DND-41 (cell line): ENCODE results near the gene SEBOX.
A peak's percentile ranks its signal among the peaks of the same experiment; 100 is the strongest.

Source experiments
- ATAC-seq: fragments of 200-7000 bp; cut with Tn5 transposase; 3 replicates; pipeline ENCODE4 v1.9.1; 2021; ENCODE audit warnings: low read depth; ENCODE audit not compliant: insufficient read depth
- DNase-seq: peaks from one replicate; pipeline ENCODE4 v3.0.0-alpha.2; 2020
- H2AFZ ChIP-seq: 2 replicates; pipeline ENCODE4 v1.6.0; 2012; ENCODE audit warnings: low read depth, low read length
- H3K27ac ChIP-seq: 2 replicates; pipeline ENCODE4 v1.5.1; 2012; ENCODE audit warnings: low read length, inconsistent platforms
- H3K27me3 ChIP-seq: fragments of 200-600 bp; sonication (generic); 2 replicates; pipeline ENCODE4 v1.6.0; 2012; ENCODE audit warnings: low read length, mild to moderate bottlenecking, inconsistent platforms; ENCODE audit not compliant: insufficient read depth, poor library complexity
- H3K36me3 ChIP-seq: 2 replicates; pipeline ENCODE4 v1.5.1; 2012; ENCODE audit warnings: low read length, inconsistent platforms; ENCODE audit not compliant: insufficient read depth
- H3K4me1 ChIP-seq: 2 replicates; pipeline ENCODE4 v1.5.1; 2012; ENCODE audit warnings: mild to moderate bottlenecking, low read length; ENCODE audit not compliant: insufficient read depth
- H3K4me2 ChIP-seq: 2 replicates; pipeline ENCODE4 v1.6.0; 2012; ENCODE audit warnings: mild to moderate bottlenecking, moderate library complexity, low read length, inconsistent platforms; ENCODE audit not compliant: insufficient read depth
- H3K4me3 ChIP-seq, 2 experiments: fragments of 200-600 bp in 1 of 2; shearing (Covaris generic) in 1 of 2; 2 replicates each; pipeline ENCODE4 v1.5.1; 2012 to 2016; ENCODE audit warnings: inconsistent platforms in 2 of 2, low read length in 2 of 2, mild to moderate bottlenecking in 2 of 2, low read depth in 1 of 2, moderate library complexity in 1 of 2
- H3K79me2 ChIP-seq: 2 replicates; pipeline ENCODE4 v1.6.0; 2012; ENCODE audit warnings: low read length, inconsistent platforms; ENCODE audit not compliant: insufficient read depth
- H3K9ac ChIP-seq: 2 replicates; pipeline ENCODE4 v1.6.0; 2012; ENCODE audit warnings: low read depth, mild to moderate bottlenecking, inconsistent platforms, low read length, moderate library complexity
- H3K9me3 ChIP-seq: 2 replicates; pipeline ENCODE4 v1.5.1; 2012; ENCODE audit warnings: low read length, moderate library complexity, mild to moderate bottlenecking, inconsistent platforms; ENCODE audit not compliant: insufficient read depth, severe bottlenecking
- H4K20me1 ChIP-seq: 2 replicates; pipeline ENCODE4 v1.6.0; 2012; ENCODE audit warnings: low read length; ENCODE audit not compliant: insufficient read depth
- CTCF ChIP-seq: IDR thresholded peaks from 2 replicates; pipeline ENCODE4 v1.5.1; 2012; ENCODE audit warnings: borderline replicate concordance, low read length, moderate library complexity, mild to moderate bottlenecking; ENCODE audit not compliant: poor library complexity, severe bottlenecking; ENCODE audit errors: extremely low read depth
- EZH2 ChIP-seq: IDR thresholded peaks from 3 replicates; pipeline ENCODE4 v1.6.1; 2012; ENCODE audit warnings: borderline replicate concordance, low read depth, mild to moderate bottlenecking, moderate library complexity, low read length, inconsistent platforms; ENCODE audit not compliant: severe bottlenecking

Gene SEBOX

DNA sequence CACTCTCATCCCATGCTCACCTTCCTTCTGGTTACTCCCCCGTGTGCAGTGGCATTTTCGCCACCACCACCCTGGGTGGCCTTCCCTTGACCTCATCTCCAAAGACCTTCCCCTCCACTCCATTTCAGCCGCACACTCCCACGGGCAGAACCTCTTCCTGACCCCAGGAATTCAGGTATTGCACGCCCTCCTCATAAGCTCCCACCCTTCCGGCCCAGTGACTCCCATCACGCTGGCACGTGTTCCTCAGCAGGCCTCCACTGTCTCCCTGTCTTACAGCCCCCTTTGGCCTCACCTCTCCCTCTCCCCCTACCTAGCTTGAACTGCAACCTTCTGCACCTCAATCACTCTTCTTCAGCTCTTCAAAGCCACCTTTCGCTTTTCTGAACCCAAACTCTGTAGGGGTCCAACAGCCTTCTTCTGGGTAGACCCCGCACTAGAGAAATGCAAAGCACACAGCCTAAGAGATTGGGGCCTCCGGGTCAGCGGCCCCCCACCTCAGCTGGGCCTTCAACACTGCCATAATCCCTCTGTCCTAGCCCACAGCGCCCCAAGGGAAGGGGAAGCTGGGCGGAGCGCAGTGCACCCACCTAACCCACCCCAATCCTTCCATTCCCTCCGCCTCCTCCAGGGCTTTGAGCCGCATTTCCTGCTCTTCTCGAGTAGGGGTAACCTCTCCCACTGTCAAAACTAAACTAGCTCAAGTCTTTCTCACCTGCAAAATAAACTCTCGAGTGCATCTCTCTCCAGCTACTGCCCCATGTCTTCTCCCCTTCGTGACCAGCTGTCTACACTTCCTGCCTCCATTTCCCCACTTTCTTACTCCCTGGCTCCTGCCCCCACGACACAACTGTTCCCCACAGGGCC, 47.7 kb downstream of the SEBOX start:
- peak overlapping the region; percentile 77 for H3K4me2 ChIP-seq
- peak overlapping the region in 1 of 2 experiments; percentile 65; a peak in 2 of 4 replicates for H3K4me3 ChIP-seq
- peaks cover 11% of the 10 kb centered on the region for H3K27me3 ChIP-seq
- H3K27ac ChIP-seq: no peak overlapping the region; the same call in 1 of the 2 replicates
- H3K9ac ChIP-seq: peak overlapping the region; percentile 68
- H2AFZ ChIP-seq: peak overlapping the region; percentile 82
- no peak for ATAC-seq
- TF ChIP-seq EZH2 (no peak), CTCF (no peak)
- no peaks in the 10 kb centered on the region for H3K9me3 ChIP-seq
- H3K4me1 ChIP-seq: peaks cover 41% of the 10 kb centered on the region
- peaks cover 37% of the 10 kb centered on the region for H3K79me2 ChIP-seq
- peaks cover 14% of the 10 kb centered on the region; the same call in 1 of the 2 replicates for H4K20me1 ChIP-seq
- DNase-seq: no peak
- peaks cover 16% of the 10 kb centered on the region for H3K36me3 ChIP-seq

DNA sequence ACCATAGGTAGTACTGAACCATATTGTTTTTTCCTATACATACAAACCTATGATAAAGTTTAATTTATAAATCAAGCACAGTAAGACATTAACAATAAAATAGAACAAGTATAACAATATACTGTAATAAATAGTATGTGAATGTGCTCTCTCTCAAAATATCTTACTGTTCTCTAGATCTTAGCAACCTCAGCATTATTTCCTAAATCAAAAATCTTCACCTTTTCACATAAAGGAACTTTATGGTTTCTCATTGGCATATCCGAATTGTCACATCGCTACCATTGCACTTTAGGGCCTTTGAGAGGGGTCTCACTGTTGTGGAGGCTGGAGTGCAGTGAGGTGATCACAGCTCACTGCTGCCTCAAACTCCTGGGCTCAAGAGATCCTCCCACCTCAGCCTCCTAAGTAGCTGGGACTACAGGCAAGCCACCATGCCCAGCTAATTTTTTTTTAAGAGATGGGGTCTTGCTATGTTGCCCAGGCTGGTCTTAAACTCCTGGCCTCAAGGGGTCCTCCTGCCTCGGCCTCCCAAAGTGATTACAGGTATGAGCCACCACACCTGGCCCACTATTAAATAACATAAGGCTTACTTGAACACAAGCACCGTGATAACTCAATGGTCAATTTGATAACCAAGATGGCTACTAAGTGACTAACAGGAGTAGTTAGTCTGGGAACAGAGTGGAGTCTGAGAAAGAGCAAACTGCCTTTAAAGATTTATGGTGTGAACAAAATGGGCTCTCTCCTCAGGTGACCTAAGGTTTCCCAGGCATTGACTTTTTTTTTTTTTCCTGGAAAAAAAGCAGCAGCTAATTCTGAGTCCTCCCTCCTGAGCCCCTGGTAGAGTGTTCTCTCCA, 48.9 kb downstream of the SEBOX start:
- TF ChIP-seq EZH2: no peak
- TF ChIP-seq CTCF: no peak
- H3K27me3 ChIP-seq: peaks cover 11% of the 10 kb centered on the region
- H3K4me3 ChIP-seq: no peak overlapping the region
- peaks cover 29% of the 10 kb centered on the region for H3K4me1 ChIP-seq
- H2AFZ ChIP-seq: no peak overlapping the region
- DNase-seq (no peak), ATAC-seq (no peak)
- H3K79me2 ChIP-seq: peaks cover 25% of the 10 kb centered on the region
- no peaks in the 10 kb centered on the region for H3K9me3 ChIP-seq
- H3K9ac ChIP-seq: no peak overlapping the region
- H4K20me1 ChIP-seq: peaks cover 7% of the 10 kb centered on the region; the same call in 1 of the 2 replicates
- no peak overlapping the region for H3K27ac ChIP-seq
- peaks cover 11% of the 10 kb centered on the region for H3K36me3 ChIP-seq
- no peak overlapping the region for H3K4me2 ChIP-seq

GRCh38 chr17:28313841-28314240, 51.2 kb downstream of the SEBOX start:
- H3K4me3 ChIP-seq: no peak overlapping the region
- H3K27me3 ChIP-seq: peaks cover 11% of the 10 kb centered on the region
- ATAC-seq: no peak
- no peaks in the 10 kb centered on the region for H3K9me3 ChIP-seq
- no peaks in the 10 kb centered on the region for H4K20me1 ChIP-seq
- peaks cover 3% of the 10 kb centered on the region for H3K79me2 ChIP-seq
- H3K27ac ChIP-seq: no peak overlapping the region
- DNase-seq: no peak
- H3K4me1 ChIP-seq: peaks cover 14% of the 10 kb centered on the region
- H2AFZ ChIP-seq: no peak overlapping the region
- no peak overlapping the region for H3K9ac ChIP-seq
- H3K36me3 ChIP-seq: no peaks in the 10 kb centered on the region
- no peak overlapping the region for H3K4me2 ChIP-seq
- no peak for TF ChIP-seq EZH2
